SIG-M5 (cell line): ENCODE measurements around the gene SMYD2.

ENCODE experiments used
- DNase-seq: peaks from one replicate; lab custom pipeline; 2025; lab: John Stamatoyannopoulos, UW

Gene SMYD2

DNA sequence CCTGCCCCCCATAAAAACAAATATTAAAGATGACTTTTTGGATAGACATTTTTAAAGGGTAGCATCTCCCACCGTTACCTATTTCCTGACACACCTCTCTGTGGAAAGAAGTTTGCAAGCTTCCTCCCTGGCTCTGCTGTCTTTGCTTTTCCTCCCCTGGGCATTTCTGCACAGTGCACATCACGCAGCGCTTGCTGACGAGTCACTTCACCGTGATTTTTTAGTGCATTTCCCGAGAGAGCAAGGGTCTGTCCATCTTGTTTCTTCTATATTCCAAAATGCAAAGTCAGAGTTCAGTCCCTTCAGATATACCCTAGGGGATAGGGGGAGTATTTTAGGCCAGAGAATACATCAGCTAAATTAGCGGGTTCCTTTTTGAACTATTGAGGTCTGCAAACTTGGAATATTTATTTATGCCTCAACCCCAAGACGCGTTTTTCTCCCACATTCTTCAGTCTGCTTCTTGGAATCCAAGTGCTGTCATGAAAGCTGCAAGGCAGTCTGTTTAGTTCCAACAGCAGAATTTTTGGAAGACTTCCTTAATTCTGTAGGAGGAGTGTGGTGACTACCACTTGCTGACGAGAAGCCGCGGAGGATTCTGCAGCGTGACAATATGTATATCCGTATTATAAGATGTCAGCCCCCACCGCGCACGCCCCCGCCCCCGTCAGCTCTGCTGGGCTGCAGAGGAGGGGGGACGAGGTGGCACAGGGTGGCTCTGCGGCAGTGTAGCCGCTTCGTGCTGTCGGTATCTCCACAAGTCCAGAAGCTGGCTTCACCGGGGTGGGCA lies 22.4 kb downstream of the SMYD2 start:
- no peak for DNase-seq

DNA sequence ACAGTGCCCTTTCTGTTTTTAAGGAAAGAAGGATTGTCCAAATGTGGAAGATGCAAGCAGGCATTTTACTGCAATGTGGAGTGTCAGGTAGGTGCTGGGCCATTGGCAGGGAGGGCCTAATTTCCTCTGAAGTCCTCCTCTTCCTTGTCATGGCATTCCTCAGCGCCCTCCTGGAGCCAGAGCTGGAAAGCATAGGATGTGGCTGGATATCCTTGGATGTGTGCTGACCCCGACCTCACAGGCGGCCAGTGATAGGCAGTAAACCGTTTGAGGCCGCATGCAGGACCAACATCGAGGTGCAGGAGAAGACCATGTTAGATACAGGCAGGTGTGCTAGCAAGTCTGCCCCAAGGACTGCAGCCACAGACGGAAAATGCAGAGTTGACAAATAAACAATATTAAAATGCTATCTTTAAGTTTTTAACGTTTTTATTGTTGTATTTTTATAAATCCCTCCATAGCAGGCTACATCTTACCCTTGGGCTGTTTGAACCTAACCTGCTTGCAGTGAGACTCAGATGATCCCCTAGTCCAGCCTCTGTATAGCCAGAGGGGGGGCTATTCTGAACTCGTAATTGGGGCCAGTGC lies 24.3 kb downstream of the SMYD2 start:
- DNase-seq, result no peak

DNA sequence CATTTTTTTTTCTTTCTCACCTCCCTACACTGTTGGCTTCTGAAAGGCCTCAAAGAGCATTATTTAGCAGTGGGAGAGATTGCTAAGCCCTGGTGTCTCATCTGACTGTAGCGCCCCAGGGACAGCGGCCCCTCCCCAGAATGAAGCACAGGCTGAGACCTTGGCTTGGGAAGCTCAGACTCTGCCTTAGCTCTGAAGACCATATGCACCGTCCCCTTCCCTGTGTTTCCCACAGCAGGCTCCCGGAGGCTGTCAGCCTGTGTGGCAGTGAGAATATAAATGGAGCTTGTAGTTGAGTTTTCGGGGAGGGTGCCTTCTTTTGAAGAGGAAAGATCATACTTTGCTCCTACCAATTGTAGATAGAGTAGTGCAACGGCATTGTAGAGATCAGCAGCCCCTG lies 25.3 kb downstream of the SMYD2 start:
- DNase-seq, result no peak

DNA sequence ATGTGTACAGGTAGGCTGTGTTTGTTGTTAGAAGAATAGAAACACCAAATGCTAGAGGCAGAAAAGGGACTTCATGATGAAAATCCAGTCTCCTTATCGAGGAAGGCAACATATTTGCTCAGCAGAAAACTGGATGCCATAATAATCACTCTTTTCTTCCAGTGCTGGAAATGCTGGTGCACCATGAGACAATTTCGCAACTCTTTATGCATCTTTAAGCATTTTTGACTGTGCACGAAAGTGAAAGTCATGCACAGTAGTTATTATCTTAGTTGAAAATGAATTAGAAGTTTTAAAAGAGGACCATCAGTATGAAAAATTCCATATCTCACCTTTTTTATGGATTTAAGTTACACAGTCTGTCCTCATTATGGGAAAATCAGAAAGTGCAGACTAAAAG lies 29.1 kb downstream of the SMYD2 start:
- no peak for DNase-seq

DNA sequence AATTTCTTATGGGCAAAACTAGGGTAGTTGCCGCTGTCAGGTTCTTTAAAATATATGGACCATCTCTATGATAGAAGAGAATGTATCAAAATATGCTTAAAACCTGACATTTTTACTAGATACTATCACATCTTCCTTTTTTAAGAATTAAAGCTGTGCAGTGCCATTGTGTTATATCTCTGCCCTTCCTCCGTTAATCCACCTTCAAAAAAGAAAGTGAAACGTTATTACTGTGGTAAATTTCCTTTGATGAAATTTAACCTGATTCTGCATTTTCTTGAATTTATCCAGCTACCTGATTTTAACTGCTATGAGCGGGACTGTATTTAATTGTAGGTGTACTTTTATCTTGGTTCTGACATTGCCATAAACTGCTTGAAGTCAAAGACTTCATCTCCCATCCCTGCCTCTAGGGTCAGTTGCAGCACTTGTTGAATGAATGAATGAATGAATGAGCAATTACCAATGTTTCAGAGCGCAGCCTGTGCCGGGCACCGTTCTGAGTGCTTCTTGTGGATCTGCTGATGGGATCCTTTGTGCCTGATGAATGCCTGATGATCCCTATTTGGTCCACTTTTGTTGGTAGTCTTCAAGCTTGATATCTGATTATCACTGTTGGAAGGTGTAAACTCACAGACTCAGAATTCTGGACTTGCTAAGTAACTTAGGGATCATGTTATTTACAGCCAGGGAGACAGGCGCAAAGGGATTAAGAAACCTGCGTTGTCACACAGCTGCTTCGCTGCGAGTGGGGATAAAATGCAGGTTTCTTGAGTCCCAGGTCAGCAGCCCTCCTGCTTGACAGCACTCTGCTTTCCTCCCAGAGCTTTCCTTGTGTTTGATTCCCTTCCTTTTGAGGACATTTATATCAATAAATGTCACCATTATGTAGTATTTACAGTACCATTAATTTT lies 30.1 kb downstream of the SMYD2 start:
- no peak for DNase-seq

DNA sequence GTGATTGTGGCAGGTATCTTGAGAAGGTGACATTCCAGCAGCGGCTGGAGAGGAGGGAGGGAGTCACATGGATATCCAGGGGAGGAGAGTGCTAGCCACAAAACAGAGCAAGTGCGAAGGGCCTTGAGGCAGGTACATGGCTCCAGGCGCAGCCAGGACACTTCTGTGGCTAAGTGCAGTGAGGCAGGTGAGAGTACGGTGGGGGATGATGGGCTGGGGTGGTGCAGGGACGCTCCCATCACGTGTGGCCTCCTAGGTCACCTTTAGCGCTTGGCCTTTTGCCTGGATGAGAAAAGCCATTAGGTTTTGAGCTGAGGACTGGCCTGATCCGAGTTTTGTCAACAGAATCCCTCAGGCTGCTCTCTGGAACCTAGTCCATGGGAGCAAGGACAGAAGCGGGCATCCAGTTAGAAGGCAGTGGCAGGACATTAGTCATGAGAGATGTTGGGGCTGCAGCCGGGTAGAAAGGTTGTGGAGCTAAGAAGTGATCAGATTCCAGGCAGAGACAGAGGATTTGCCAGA lies 31.6 kb downstream of the SMYD2 start:
- DNase-seq, result no peak

DNA sequence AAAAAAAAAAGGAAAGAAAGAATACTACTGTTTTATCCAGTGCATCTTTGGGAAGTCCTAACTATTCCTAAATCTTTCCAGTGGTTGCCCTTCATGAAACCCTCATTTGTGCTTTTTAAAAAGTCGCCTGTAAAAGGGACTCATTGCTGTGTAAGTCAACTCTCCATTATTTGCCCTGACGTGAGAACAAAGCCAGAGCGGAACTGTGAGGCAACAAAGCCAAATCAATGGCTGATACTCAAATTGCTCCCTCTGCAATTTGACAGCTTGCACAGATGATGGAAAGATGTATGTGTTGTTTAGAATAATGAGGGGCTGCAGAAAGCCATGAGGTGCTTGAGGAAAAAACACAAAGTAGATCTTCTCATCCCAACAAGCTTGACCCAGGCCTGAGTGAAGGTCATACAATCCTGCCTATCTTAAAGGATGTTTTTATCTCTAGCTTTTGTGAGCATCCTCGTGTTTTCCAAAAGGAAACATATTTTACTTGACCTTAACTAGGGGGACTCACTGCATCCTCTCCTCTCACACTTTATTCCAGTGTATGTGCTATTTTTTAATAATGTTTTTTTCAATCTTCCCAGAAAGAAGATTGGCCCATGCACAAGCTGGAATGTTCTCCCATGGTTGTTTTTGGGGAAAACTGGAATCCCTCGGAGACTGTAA lies 33.4 kb downstream of the SMYD2 start:
- DNase-seq, result no peak

DNA sequence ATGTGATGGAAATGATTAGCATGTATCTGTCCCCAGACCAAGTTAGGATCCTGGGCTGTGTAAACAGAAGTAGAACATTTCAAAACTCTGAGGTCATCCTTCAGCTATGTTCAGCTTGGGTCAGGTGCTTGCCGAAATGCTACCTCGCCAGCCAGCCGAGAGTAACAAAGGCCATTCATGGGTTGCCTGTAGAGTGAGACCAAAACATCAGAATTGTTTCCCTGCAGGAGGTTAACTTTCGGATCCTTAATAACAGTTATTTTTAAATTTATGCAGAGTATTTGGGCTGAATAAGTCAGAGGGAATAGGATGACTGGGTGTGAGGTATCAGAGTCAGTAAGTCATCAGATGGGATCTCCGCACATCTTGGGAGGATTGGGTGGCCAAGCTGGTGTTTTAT lies 35.6 kb downstream of the SMYD2 start:
- DNase-seq, result no peak

DNA sequence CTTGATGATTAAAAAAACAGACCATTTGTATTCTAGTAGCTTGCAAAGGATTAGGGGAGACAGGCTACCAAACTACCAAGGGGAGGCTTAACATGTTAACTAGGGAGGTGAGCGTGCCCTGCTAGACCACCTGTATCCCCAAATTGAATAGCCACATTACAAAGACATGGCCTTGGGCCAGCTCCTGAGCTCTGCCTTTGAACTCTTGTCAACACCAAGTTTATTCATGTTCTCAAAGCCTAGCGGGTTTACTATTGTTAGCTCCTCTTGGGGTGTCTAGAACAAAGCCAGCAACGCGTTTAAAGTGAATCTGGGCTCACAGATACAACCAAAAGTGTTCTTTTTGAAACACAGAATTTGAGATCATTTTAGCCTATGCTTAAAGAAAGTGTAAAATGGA lies 36.3 kb downstream of the SMYD2 start:
- DNase-seq, result no peak

DNA sequence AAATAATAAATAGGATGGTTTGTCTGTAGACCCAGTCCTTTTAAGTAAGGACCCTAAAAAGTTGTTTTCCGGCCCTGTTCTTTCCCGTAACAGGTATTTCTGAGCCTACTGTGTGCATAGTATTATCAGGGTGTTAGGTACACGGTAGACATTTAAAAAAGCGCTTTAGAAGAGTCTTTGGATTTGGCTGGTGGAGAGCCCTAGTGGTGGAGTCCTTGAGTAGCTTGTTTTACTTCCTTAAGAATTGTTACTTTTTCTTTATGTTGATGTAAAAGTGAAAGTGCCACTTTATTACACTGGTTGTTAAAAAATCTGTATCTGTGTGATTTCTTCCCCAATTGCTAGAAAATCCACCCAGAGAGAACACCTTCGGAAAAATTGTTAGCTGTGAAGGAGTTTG lies 36.8 kb downstream of the SMYD2 start:
- no peak for DNase-seq

DNA sequence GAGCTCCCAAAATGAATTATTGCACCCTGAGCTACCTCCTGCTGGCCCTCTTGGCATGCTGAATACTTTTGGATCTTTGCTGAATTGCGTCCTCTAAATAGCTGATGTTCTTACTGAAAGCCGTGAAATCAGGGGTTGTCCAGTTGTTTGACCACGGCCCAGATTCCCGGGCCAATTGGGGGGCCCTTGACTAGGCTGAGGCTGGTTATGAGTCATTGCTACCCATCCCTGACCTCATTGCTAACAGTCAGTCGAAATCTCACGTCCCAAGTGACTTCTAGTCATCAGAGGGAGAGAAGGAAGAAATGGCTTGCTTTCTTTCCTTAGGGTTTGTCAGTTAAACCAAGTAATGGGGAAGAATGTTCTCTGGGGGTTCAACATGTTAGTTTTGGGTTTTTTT lies 37.4 kb downstream of the SMYD2 start:
- DNase-seq, result no peak

DNA sequence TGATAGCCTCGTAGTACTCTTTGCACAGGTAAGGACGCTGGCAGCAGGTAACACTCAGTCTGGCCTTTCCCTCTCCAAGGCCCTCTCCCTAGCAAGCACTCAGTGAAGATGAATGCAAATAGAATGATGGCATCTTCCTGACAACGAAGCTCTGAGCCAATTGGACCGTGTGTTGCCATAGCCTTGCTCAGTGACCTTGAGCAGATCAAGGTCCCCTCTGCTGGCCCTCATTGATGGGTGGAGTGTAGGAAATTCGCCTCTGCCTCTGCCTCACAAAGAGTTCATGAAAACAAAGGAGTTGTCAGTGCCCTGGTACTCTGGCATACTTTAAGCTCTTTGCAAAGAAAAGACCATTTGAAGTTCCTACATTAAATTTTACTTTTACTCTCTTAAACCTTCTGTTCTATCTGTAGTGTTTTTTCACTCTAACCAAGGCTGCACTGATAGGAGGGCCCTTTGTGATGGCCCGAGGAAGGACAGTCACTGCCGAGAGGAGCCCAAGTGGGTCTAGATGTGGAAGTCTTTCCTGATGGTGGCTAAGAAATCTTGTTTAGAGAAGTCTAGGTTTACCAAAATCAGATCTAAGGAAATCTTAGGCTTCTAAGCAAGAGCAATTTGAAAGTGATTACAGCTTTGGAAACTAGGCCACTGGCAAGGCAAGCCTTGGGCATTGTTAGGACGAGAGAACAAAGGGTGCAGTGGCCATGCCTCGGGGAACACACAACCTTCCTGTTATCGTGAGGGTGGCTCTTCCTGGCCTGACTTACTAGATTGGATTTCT lies 38.2 kb downstream of the SMYD2 start:
- no peak for DNase-seq

DNA sequence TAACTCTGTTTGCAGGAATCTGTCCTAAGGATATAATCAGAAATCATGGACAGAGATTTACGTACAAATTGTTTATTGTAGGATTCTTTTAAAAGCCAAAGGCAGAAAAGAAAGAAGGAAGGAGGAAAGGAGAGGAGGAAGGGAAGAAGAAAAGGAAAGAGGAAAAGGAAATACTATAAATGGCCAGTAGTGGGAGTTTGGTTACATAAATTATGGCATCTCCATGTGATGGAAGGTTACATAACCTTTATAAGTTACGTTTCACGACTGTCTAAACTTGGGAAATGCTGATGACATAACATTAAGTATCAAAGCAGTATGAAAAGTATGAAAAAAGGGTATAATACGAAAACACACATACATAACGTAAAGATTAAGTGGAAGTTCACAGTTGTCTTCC lies 39.0 kb downstream of the SMYD2 start:
- DNase-seq, result no peak

DNA sequence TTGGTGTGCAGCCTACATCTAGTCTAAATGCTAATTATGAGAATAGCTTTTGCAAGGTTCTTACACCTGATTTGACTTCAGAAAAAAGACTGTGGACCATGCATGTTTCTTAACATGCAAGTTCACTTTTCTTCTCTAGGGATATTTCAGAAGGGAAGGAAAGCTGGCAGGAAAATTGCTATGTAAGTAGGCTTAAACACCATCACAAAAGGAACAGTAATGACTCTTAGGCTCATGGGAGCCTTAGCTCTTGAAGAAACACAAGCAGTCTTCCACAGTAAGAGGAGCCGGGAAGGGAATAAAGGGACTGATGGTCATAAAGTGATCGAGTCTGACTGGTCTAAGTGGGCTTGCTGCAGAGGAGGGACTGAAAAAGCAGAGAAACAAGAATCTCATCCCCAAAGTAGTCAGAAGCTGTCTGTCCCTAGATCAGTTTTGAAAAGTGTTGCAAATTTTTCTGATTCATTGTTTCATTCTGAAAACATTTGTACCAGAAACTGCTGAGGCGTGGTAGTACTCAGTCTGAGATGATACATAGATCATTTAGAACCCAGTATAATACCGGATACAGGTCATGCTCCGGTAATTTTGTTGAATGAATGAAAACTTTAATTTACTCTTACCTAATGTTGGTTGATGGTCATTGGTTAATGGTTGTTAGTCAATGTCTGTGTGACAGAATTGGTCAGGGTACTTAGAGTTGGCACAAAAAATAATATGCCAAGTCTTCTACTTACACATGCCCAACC lies 40.9 kb downstream of the SMYD2 start:
- no peak for DNase-seq

DNA sequence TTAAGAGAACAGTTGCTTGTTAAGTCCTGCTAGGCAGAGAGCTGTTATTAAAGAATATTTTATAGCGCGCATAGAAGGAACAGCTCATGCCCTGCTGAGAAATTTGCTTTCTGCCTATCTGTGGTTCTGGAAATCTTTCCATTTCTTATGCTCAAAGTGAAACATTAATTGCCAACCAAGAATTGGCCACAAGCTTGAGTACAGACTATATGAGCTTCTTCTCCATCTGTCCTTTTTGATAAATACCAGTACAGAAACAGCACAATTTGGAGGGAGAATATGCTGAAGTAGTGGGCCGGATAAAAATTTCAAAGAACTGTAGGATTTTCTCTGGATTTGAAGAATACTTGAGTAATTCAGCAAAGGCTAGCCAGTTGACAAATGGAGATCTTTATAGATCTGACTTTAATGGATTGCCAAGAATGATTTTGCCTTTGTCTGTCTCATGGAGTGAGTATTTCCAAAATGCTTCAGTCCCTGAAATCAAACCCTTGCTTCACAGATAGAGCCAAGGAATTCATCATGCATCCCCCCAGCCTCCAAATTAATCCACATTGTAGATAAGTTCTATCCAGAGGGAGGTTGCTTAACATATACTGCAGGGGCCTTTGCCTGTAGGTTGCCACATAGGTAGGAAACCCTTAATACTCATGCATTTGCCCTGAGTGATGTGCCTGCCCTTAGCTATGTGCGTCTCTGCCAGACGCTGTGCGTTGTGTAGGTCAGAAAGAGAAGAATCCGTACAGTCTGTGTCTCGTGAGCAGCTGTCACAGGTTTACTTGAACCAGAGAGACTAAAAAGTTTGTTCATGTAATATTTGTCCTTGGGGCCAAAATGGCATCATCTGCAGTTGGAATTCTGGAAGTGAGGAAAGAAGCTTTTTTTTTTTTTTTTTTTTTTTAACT lies 44.2 kb downstream of the SMYD2 start:
- no peak for DNase-seq

DNA sequence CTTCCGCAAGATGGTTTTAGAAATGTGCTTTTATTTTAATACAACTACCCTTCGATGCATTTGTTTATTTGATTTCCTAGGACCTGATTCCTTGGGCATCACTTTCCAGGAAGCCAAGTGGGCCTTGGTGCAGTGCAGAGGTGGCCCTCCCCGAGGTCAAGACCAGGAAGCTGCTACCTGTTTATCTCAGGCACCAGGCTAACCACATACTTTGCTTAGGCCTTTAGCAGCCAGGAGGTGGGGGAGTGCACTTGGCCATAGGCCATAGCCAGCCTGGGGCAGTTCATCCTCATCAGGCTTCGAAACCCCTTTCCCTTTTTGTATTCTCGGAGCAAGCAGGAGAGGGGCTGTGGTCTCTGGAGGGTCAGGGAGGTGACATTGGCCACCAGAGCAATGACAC lies 45.4 kb downstream of the SMYD2 start:
- DNase-seq, result no peak

DNA sequence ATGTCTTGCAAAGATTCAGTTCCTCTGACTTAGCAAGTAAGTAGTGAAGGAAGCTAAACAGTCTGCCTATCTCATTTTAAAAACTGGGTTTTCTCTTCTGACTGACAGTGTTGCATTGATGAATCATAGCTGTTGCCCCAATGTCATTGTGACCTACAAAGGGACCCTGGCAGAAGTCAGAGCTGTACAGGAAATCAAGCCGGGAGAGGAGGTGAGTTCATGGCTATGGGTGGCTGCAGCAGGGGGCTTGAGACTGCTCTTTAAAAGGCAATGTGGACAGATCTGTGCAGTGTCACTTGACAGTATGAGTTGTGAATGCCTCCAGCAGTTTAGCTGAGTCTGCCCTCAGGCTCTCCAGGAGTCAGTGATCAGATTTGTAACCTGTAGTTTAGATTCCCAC lies 46.6 kb downstream of the SMYD2 start:
- DNase-seq, result no peak

DNA sequence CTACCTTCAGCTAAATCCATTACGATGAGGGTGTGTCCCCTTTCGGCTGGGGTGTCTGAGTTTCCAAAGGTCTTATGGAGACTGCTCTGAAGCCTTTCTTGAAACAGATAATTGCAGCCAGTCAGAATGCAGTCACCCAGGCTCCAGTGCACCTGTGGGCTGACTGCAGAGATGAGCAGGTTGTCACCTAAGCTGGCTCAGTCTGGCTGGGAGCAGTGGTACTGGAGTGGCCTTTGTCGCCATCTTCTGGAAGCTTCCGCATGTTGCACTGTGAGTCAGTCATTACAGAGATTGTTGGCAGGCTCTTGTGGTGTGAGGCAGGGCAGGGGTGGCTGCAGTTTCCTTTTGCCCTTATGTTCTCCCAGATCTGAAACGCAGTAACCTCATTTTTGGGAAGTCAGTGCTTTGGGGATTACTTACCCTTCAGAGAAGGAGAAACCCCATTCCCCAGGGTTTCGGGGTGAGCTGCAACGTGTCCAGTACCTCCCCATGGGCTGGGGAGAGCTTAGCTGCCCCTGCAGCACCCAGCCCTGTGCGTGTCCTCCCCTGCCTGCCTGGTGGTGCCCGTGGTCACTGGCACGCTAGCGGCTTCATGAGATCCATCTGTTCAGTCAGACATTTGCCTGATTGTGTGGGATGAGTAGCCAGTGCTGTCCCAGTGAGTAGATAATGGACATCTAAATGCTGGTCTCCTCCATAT lies 48.0 kb downstream of the SMYD2 start:
- no peak for DNase-seq
